HepG2 (cell line): ENCODE measurements around the gene EPB41L4A. TPM values are rescaled to one million over a fixed set of nuclear protein-coding genes. Genes with fewer than 3 reads are reported as not detected.

Source experiments
- FOSL2 ChIP-seq: sonication (generic); formaldehyde crosslinking; IDR thresholded peaks from 2 replicates; pipeline ENCODE4 v1.4.0; 2020; ENCODE audit warnings: missing genetic modification reagents
- HDAC1 ChIP-seq: sonication (generic); formaldehyde crosslinking; IDR thresholded peaks from 2 replicates; pipeline ENCODE4 v1.5.1; 2020; ENCODE audit warnings: mild to moderate bottlenecking, missing genetic modification reagents
- JDP2 ChIP-seq: sonication (generic); formaldehyde crosslinking; IDR thresholded peaks from 2 replicates; pipeline ENCODE4 v1.8.1; 2022; ENCODE audit warnings: missing genetic modification reagents, borderline replicate concordance
- MYC ChIP-seq: sonication (generic); formaldehyde crosslinking; IDR thresholded peaks from 2 replicates; pipeline ENCODE4 v1.9.0; 2021; ENCODE audit warnings: missing genetic modification reagents, borderline replicate concordance
- POLR2AphosphoS2 ChIP-seq: IDR thresholded peaks from 2 replicates; pipeline ENCODE4 v1.6.1; 2011; ENCODE audit warnings: low read depth, low read length, improper control_type of control experiment
- RFX3 ChIP-seq: IDR thresholded peaks from 2 replicates; pipeline ENCODE4 v1.6.1; 2016; ENCODE audit warnings: missing biosample characterization, missing genetic modification reagents
- SOX6 ChIP-seq, 2 experiments: fragments of 450-650 bp in 1 of 2; sonication (generic) in 1 of 2; formaldehyde crosslinking in 1 of 2; IDR thresholded peaks; 2 replicates each; pipeline versions ENCODE4 v1.4.0 to v1.6.1; 2017 to 2020; ENCODE audit warnings: antibody characterized with exemption in 1 of 2, mild to moderate bottlenecking in 1 of 2, missing genetic modification reagents in 1 of 2
- TMF1 ChIP-seq: sonication (generic); formaldehyde crosslinking; IDR thresholded peaks from 2 replicates; pipeline ENCODE4 v1.8.1; 2022; ENCODE audit warnings: low read depth, missing genetic modification reagents
- ZNF350 ChIP-seq: sonication (generic); formaldehyde crosslinking; IDR thresholded peaks from 2 replicates; pipeline ENCODE4 v1.4.0; 2020; ENCODE audit warnings: mild to moderate bottlenecking, low read depth, missing genetic modification reagents, borderline replicate concordance
- ZNF761 ChIP-seq: sonication (generic); formaldehyde crosslinking; conservative IDR thresholded peaks from 2 replicates; pipeline ENCODE4 v1.4.0; 2020; ENCODE audit warnings: mild to moderate bottlenecking, missing genetic modification reagents
- polyA plus RNA-seq, 8 experiments: library from polyadenylated mRNA; depleted of rRNA in 3 of 8; stranded (reverse) in 7 of 8; unstranded in 1 of 8; fragments of >200 nt; fragmentation: Illumina TruSeq in 4 of 8; extraction: Trizol in 4 of 8; gene quantifications; 2 replicates each; pipeline versions ENCODE4 v1.2.1 to v1.2.3, GENCODE V29; 2011 to 2016; ENCODE audit warnings: low read depth in 4 of 8, missing spikeins in 1 of 8, mixed read lengths in 1 of 8; ENCODE audit not compliant: insufficient read depth in 1 of 8
- total RNA-seq, 5 experiments: library from RNA; depleted of rRNA; stranded (reverse); fragments of >200 nt; fragmentation: Illumina TruSeq; extraction: Trizol; gene quantifications; 2 replicates each; pipeline ENCODE4 v1.2.3, GENCODE V29; 2016; ENCODE audit warnings: low read depth in 1 of 5
- TF ChIP-seq, protein P1 (sequence below): sonication (generic); IDR thresholded peaks from 2 replicates; pipeline ENCODE4 v1.6.1; 2016; ENCODE audit warnings: low read depth, borderline replicate concordance
- TF ChIP-seq, protein P2 (sequence below): sonication (generic); formaldehyde crosslinking; IDR thresholded peaks from 2 replicates; pipeline ENCODE4 v1.5.1; 2020; ENCODE audit warnings: missing genetic modification reagents, mild to moderate bottlenecking, borderline replicate concordance
- TF ChIP-seq, protein P3 (sequence below): IDR thresholded peaks from 2 replicates; pipeline ENCODE4 v1.6.1; 2016
- TF ChIP-seq, protein P4 (sequence below): sonication (generic); formaldehyde crosslinking; IDR thresholded peaks from 2 replicates; pipeline ENCODE4 v1.9.0; 2022; ENCODE audit warnings: missing genetic modification reagents, mild to moderate bottlenecking, borderline replicate concordance
- TF ChIP-seq, protein P5 (sequence below): sonication (generic); formaldehyde crosslinking; IDR thresholded peaks from 2 replicates; pipeline ENCODE4 v1.9.0; 2021; ENCODE audit warnings: missing genetic modification reagents, mild to moderate bottlenecking, borderline replicate concordance
- TF ChIP-seq, protein P6 (sequence below): sonication (generic); formaldehyde crosslinking; IDR thresholded peaks from 2 replicates; pipeline ENCODE4 v1.5.0; 2020; ENCODE audit warnings: mild to moderate bottlenecking, missing genetic modification reagents

Gene EPB41L4A
- total and polyA plus RNA-seq, 2 of the 13 experiments (the other 11 are each of a cell fraction or from before 2014, with no cell fraction given), result 0.07 TPM; not detected in 1

DNA sequence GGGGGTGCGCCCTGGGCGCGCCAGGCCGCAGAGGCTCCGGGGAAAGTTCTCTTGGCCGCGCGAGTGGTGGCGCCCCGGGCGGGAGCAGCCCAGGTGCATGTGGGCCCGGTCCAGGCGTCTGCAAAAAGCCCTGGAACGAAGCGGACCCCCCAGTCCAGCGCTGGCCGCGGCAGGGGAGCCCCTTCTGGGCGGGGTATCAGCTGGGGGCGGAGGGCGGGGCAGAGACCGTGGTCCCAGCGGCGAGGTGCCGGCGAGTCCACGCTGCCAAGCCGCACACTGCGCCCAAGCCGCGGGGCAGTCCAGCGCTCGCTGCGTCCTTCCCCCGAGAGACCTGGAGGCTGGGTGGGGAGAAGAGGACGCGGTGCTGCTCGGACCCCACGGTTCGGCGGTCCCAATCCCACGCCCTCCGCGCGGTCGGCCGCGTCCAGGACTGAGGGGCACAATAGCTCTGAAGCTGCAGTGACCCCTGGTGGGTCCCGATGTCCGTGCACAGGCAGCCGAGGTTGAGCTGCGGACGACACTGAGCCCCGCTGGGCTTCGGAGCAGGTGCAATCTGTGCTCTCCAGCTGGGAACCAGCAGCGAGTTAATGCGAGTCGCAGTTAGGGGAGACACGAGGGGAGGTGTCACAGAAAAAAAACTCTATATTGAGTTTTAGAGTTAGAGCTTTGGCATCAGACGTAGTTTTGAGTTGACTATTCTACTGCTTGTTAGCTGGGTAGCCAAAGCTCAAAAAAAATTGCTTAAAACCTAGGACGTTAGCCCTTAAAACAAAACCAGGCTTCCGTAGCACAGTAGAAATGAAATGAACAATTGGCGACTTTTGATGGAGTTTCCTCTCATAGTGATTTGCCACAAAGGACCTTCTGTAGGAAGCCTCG is 1.1 kb upstream of the EPB41L4A start (continued):
- TF ChIP-seq HDAC1 (CRISPR knock-in tag) (peak; percentile 26; the same call in 1 of the 2 replicates), TMF1 (0 out of 2 replicates have a peak, but pooled peaks have one; percentile 39), JDP2 (CRISPR knock-in tag) (no peak), RFX3 (CRISPR knock-in tag) (no peak), MYC (CRISPR knock-in tag) (0 out of 2 replicates have a peak, but pooled peaks have one; percentile 47), FOSL2 (CRISPR knock-in tag) (no peak), POLR2AphosphoS2 (no peak), ZNF761 (0 out of 2 replicates have a peak, but pooled peaks have one; percentile 39), ZNF350 (no peak), SOX6 (IDR thresholded peaks at IDR 0.05) (no peak), SOX6 (CRISPR knock-in tag; IDR thresholded peaks at IDR 0.05) (peak; percentile 38)
- TF ChIP-seq, protein P1, sequence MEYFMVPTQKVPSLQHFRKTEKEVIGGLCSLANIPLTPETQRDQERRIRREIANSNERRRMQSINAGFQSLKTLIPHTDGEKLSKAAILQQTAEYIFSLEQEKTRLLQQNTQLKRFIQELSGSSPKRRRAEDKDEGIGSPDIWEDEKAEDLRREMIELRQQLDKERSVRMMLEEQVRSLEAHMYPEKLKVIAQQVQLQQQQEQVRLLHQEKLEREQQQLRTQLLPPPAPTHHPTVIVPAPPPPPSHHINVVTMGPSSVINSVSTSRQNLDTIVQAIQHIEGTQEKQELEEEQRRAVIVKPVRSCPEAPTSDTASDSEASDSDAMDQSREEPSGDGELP, result peak; percentile 21; the same call in 1 of the 2 replicates
- TF ChIP-seq, protein P2, sequence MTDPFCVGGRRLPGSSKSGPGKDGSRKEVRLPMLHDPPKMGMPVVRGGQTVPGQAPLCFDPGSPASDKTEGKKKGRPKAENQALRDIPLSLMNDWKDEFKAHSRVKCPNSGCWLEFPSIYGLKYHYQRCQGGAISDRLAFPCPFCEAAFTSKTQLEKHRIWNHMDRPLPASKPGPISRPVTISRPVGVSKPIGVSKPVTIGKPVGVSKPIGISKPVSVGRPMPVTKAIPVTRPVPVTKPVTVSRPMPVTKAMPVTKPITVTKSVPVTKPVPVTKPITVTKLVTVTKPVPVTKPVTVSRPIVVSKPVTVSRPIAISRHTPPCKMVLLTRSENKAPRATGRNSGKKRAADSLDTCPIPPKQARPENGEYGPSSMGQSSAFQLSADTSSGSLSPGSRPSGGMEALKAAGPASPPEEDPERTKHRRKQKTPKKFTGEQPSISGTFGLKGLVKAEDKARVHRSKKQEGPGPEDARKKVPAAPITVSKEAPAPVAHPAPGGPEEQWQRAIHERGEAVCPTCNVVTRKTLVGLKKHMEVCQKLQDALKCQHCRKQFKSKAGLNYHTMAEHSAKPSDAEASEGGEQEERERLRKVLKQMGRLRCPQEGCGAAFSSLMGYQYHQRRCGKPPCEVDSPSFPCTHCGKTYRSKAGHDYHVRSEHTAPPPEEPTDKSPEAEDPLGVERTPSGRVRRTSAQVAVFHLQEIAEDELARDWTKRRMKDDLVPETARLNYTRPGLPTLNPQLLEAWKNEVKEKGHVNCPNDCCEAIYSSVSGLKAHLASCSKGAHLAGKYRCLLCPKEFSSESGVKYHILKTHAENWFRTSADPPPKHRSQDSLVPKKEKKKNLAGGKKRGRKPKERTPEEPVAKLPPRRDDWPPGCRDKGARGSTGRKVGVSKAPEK (CRISPR knock-in tag), result 0 out of 2 replicates have a peak, but pooled peaks have one; percentile 35
- TF ChIP-seq, protein P3, sequence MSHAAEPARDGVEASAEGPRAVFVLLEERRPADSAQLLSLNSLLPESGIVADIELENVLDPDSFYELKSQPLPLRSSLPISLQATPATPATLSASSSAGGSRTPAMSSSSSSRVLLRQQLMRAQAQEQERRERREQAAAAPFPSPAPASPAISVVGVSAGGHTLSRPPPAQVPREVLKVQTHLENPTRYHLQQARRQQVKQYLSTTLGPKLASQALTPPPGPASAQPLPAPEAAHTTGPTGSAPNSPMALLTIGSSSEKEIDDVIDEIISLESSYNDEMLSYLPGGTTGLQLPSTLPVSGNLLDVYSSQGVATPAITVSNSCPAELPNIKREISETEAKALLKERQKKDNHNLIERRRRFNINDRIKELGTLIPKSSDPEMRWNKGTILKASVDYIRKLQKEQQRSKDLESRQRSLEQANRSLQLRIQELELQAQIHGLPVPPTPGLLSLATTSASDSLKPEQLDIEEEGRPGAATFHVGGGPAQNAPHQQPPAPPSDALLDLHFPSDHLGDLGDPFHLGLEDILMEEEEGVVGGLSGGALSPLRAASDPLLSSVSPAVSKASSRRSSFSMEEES (CRISPR knock-in tag), result no peak
- TF ChIP-seq, protein P4, sequence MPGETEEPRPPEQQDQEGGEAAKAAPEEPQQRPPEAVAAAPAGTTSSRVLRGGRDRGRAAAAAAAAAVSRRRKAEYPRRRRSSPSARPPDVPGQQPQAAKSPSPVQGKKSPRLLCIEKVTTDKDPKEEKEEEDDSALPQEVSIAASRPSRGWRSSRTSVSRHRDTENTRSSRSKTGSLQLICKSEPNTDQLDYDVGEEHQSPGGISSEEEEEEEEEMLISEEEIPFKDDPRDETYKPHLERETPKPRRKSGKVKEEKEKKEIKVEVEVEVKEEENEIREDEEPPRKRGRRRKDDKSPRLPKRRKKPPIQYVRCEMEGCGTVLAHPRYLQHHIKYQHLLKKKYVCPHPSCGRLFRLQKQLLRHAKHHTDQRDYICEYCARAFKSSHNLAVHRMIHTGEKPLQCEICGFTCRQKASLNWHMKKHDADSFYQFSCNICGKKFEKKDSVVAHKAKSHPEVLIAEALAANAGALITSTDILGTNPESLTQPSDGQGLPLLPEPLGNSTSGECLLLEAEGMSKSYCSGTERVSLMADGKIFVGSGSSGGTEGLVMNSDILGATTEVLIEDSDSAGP (CRISPR knock-in tag), result peak; percentile 58; the same call in 1 of the 2 replicates
- TF ChIP-seq, protein P5, sequence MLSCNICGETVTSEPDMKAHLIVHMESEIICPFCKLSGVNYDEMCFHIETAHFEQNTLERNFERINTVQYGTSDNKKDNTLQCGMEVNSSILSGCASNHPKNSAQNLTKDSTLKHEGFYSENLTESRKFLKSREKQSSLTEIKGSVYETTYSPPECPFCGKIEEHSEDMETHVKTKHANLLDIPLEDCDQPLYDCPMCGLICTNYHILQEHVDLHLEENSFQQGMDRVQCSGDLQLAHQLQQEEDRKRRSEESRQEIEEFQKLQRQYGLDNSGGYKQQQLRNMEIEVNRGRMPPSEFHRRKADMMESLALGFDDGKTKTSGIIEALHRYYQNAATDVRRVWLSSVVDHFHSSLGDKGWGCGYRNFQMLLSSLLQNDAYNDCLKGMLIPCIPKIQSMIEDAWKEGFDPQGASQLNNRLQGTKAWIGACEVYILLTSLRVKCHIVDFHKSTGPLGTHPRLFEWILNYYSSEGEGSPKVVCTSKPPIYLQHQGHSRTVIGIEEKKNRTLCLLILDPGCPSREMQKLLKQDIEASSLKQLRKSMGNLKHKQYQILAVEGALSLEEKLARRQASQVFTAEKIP (CRISPR knock-in tag), result no peak
- TF ChIP-seq, protein P6, sequence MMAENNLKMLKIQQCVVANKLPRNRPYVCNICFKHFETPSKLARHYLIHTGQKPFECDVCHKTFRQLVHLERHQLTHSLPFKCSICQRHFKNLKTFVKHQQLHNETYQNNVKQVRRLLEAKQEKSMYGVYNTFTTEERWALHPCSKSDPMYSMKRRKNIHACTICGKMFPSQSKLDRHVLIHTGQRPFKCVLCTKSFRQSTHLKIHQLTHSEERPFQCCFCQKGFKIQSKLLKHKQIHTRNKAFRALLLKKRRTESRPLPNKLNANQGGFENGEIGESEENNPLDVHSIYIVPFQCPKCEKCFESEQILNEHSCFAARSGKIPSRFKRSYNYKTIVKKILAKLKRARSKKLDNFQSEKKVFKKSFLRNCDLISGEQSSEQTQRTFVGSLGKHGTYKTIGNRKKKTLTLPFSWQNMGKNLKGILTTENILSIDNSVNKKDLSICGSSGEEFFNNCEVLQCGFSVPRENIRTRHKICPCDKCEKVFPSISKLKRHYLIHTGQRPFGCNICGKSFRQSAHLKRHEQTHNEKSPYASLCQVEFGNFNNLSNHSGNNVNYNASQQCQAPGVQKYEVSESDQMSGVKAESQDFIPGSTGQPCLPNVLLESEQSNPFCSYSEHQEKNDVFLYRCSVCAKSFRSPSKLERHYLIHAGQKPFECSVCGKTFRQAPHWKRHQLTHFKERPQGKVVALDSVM, result no peak
